ENCODE measurements around the gene KPTN. TPM values are rescaled to one million over a fixed set of nuclear protein-coding genes. Genes with fewer than 3 reads are reported as not detected.

Gene KPTN
- total and polyA plus RNA-seq, 2 of the 8 experiments (the other 6 are each of a cell fraction or from before 2014, with no cell fraction given): 23.6 to 31.3 TPM

DNA sequence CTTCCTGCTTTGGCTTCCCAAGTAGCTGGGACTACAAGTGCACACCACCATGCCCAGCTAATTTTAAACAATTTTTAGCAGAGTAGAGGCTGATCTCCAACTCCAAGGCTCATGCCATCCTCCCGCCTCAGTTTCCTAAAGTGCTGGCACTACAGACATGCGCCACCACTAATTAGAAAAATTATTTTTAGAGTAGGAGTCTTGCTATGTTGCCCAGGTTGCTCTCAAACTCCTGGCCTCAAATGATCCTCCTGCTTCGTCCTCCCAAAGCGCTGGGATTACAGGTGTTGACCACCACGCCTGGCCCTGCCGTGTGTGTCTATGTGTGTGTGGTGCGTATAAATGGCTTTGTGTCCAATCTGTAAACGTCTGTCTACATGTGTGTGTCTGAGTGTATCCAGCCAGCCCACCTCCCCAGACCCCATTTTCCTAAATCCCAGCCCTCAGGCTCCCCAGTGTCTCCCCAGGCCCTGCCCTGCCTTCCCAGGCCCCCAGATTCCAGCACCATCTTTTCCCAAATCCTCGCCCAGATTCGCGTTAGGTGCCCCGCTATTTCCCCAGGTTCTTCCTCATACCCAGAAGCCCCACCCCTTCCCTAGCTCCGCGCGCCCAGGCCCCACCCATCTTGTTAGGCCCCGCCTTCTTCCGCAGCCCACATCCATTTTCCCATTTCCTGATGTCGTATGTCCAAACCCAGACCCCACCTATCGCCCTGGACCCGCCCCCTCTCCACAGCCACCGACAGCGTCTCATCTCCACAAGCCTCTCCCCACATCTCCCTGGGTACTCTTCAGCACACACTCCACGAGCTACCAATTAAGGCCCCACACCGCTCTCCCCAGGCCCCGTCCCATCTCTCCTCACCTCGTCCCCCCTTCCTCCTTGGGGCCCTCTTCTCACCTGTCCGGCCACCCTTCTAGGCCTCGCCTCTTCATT, 37.2 kb downstream of the KPTN start (continued):
- TF ChIP-seq ZNF274 (IDR thresholded peaks at IDR 0.05; ENCODE audit: borderline replicate concordance, extremely low read depth, low read length) (no peak), KDM4A (IDR thresholded peaks at IDR 0.05; ENCODE audit: low read depth, low read length, severe bottlenecking) (no peak), YY1 (IDR thresholded peaks at IDR 0.05; ENCODE audit: low read depth, low read length) (no peak), RBBP5 (IDR thresholded peaks at IDR 0.05; ENCODE audit: borderline replicate concordance, low read depth, low read length) (no peak), CBX5 (IDR thresholded peaks at IDR 0.05; ENCODE audit: low read depth, low read length) (no peak), JUND (IDR thresholded peaks at IDR 0.05; ENCODE audit: low read length) (no peak)

Data from H1 (cell line).